Measurements from ENCODE around the gene GNB3.
"Not testable (repeated sequence)": the region's sequence is repeated elsewhere in the genome, so short reads cannot be mapped to it uniquely, and the experiment has no call there.

Gene GNB3

DNA sequence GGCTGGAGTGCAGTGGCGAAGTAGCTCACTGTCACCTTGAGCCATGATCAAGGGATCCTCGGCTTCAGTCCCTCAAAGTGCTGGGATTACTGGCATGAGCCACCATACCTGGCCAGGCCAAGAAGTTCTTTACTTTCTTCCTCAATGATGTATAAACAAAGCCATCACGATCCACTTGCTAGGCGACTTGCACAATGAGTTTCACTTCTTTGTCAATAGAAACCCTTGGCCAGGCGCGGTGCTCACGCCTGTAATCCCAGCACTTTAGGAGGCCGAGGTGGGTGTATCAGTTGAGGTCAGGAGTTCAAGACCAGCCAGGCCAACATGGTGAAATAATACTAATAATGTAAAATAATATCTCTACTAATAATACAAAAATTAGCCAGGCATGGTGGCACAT, 46.7 kb downstream of the GNB3 start:
- no peak for DNase-seq

GRCh38 chr12:6888360-6888759, 47.6 kb downstream of the GNB3 start:
- no peak for DNase-seq

DNA sequence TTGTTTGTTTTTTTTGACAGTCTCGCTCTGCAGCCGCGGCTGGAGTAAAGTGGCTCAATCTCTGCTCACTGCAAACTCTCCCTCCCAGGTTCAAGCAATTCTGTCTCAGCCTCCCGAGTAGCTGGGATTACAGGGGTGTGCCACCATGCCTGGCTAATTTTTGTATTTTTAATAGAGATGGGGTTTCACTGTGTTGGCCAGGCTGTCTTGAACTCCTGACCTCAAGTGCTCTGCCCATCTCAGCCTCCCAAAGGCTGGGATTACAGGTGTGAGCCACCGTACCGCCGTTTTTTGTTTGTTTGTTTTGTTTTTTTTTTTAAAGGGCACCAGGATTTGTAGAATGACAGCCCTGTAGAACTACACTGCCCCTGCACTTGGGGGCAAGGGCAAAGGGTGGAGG, 48.1 kb downstream of the GNB3 start:
- DNase-seq, result not testable (repeated sequence)

- not testable (repeated sequence) for DNase-seq
These were observed 49.2 kb downstream of the GNB3 start for GRCh38 chr12:6889775-6890573.

DNA sequence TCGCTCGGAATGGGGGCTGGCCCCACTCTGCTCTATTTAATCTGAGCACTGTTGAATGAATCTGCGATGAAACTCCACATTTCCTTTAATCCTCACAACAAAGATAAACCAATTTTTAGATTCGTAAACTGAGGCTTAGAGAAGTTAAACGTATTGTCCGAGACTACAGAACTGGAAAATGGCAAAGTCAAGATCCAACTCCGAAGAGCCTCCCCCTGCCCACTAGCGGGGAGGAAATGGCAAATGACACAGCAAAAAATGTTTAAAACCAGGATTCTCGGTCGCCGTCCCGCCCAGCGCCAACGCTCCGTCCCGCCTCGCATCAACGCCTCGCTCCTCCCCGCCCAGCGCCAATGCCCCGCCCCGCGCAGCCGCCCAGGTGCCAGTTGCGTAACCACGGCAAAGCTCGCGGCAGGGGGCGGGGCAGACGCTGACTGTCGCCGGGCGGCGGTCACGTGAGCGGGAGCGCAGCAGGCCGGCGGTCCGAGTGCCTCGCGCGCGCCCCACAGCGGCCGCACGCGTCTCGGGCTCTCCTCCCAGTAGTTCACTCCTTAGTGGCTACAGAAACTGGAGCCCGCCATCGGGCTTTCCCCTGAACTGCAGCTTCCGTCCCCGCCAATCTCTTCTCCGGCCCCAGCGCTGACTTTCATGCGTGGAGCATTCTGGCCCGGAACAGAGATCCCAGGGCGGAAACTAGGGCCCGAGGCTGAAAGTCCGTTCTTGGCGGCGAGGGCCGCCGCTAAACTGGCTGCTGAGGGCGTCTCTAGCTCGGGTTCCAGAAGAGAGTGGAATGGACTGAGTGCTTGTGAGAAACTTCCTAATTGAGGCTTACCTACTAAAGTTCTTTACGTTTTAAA, 50.3 kb downstream of the GNB3 start:
- peak; percentile 79 for DNase-seq

DNA sequence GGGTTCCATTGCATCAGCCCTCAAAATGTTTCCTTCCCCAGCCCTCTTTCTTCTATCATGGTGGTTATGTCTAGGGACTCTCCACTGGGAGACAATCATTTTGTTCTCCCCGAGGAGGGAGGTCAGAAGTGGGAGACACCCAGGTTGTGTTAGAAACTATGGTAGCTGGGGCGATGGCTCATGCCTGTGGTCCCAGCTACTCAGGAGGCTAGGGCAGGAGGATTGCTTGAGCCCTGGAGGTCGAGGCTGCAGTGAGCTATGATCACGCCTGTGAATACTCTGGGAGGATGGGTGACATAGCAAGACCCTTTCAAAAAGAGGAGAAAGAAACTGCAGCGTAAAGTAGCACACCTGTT, 50.9 kb downstream of the GNB3 start:
- no peak for DNase-seq

GRCh38 chr12:6892683-6893082, 52.0 kb downstream of the GNB3 start:
- DNase-seq, result not testable (repeated sequence)

- DNase-seq, result no peak
These were observed 53.6 kb downstream of the GNB3 start for GRCh38 chr12:6894321-6894720.
